Ascending aorta (tissue), 2 donors: ENCODE results near the gene CSNK2A3. TPM values are rescaled to one million over a fixed set of nuclear protein-coding genes. Genes with fewer than 3 reads are reported as not detected.

Experiments
- DNase-seq, 2 donors: peaks; one replicate each; pipeline ENCODE4 v3.0.0-alpha.2; 2019; ENCODE audit warnings: low spot score in 2 of 2
- H3K27ac ChIP-seq, 2 donors: fragments of 200-600 bp; sonication (generic); one replicate each; pipeline ENCODE4 v1.5.1; 2016 to 2017; ENCODE audit warnings: mild to moderate bottlenecking in 1 of 2
- H3K27me3 ChIP-seq: fragments of 200-600 bp; sonication (generic); one replicate; pipeline ENCODE4 v1.5.1; 2017
- H3K36me3 ChIP-seq, 2 donors: fragments of 200-600 bp; sonication (generic); one replicate each; pipeline ENCODE4 v1.5.1; 2016
- H3K4me1 ChIP-seq, 2 donors: fragments of 200-600 bp; sonication (generic); one replicate each; pipeline ENCODE4 v1.5.1; 2016 to 2017; ENCODE audit warnings: mild to moderate bottlenecking in 1 of 2
- H3K4me3 ChIP-seq, 2 donors: fragments of 200-600 bp; sonication (generic); one replicate each; pipeline ENCODE4 v1.5.1; 2016 to 2017; ENCODE audit warnings: mild to moderate bottlenecking in 1 of 2
- H3K9me3 ChIP-seq, 2 donors: fragments of 200-600 bp; sonication (generic); one replicate each; pipeline ENCODE4 v1.5.1; 2016
- CTCF ChIP-seq, 3 experiments: fragments of 200-600 bp in 2 of 3; fragments of 450-650 bp in 1 of 3; sonication (generic) in 2 of 3; IDR thresholded peaks; one replicate each; pipeline ENCODE4 v1.5.1; 2016 to 2019; ENCODE audit warnings: antibody characterized with exemption in 3 of 3, mild to moderate bottlenecking in 1 of 3, moderate library complexity in 1 of 3
- intact Hi-C: fragments of 100-400 bp; cut with DNase I; formaldehyde crosslinking; loops from one replicate; pipeline ENCODE4 v1.15.1; 2023
- total RNA-seq: library from RNA; depleted of rRNA; stranded (reverse); fragments of >200 nt; gene quantifications from one replicate; pipeline ENCODE4 v1.1.0, GENCODE V29; 2016

Gene CSNK2A3
- total RNA-seq, 1 donor from 2014 or later = 0.53 TPM

- Histone ChIP-seq H3K27ac (no peak overlapping the region), H3K9me3 (no peaks in the 10 kb centered on the region), H3K4me1 (no peaks in the 10 kb centered on the region), H3K27me3 (no peaks in the 10 kb centered on the region), H3K4me3 (no peak overlapping the region), H3K36me3 (peaks cover 8 to 13% of the 10 kb centered on the region in 2 donors)
- no peak for DNase-seq
- TF ChIP-seq CTCF (IDR thresholded peaks at IDR 0.05) = no peak
- intact Hi-C loops = no loop called here
These were observed 26.6 kb upstream of the CSNK2A3 start for GRCh38 chr11:11379661-11380060.

GRCh38 chr11:11378184-11378940 lies 25.3 kb upstream of the CSNK2A3 start:
- no peak for DNase-seq
- TF ChIP-seq CTCF (IDR thresholded peaks at IDR 0.05) = no peak
- no peaks in the 10 kb centered on the region for H3K27me3 ChIP-seq
- intact Hi-C loops = no loop called here
- no peak overlapping the region for H3K27ac ChIP-seq
- no peaks in the 10 kb centered on the region for H3K4me1 ChIP-seq
- no peak overlapping the region for H3K4me3 ChIP-seq
- H3K36me3 ChIP-seq = peaks cover 8 to 13% of the 10 kb centered on the region in 2 donors
- no peaks in the 10 kb centered on the region for H3K9me3 ChIP-seq

- DNase-seq = no peak
- Histone ChIP-seq H3K36me3 (peaks cover 8 to 13% of the 10 kb centered on the region in 2 donors), H3K9me3 (no peaks in the 10 kb centered on the region), H3K27ac (no peak overlapping the region), H3K4me1 (peaks cover 0 to 3% of the 10 kb centered on the region in 2 donors), H3K4me3 (no peak overlapping the region), H3K27me3 (no peaks in the 10 kb centered on the region)
- intact Hi-C loops = no loop called here
- TF ChIP-seq CTCF (IDR thresholded peaks at IDR 0.05) = no peak
These were observed 21.5 kb upstream of the CSNK2A3 start for GRCh38 chr11:11374358-11375148.

- TF ChIP-seq CTCF (IDR thresholded peaks at IDR 0.05) = no peak
- H3K4me3 ChIP-seq = no peak overlapping the region
- no peak for DNase-seq
- H3K36me3 ChIP-seq = peaks cover 8 to 13% of the 10 kb centered on the region in 2 donors
- H3K4me1 ChIP-seq = peaks cover 0 to 3% of the 10 kb centered on the region in 2 donors
- H3K27ac ChIP-seq = no peak overlapping the region
- no peaks in the 10 kb centered on the region for H3K9me3 ChIP-seq
- no peaks in the 10 kb centered on the region for H3K27me3 ChIP-seq
- intact Hi-C loops = no loop called here
These were observed 20.9 kb upstream of the CSNK2A3 start for GRCh38 chr11:11373934-11374333.

- H3K4me1 ChIP-seq = peaks cover 0 to 3% of the 10 kb centered on the region in 2 donors
- H3K4me3 ChIP-seq = no peak overlapping the region
- no peak for DNase-seq
- peaks cover 8 to 13% of the 10 kb centered on the region in 2 donors for H3K36me3 ChIP-seq
- H3K27ac ChIP-seq = no peak overlapping the region
- H3K9me3 ChIP-seq = no peaks in the 10 kb centered on the region
- intact Hi-C loops = no loop called here
- no peak for TF ChIP-seq CTCF (IDR thresholded peaks at IDR 0.05)
- no peaks in the 10 kb centered on the region for H3K27me3 ChIP-seq
These were observed 19.4 kb upstream of the CSNK2A3 start for GRCh38 chr11:11372461-11372860.
